Stimulated activated CD8-positive, alpha-beta memory T cell treated with anti-CD3 and anti-CD28 coated beads, Interleukin-2, amount 100 ng/mL, for 48 hours (primary cell): ENCODE measurements around the gene TACSTD2.
"Not testable (repeated sequence)": the region's sequence is repeated elsewhere in the genome, so short reads cannot be mapped to it uniquely, and the experiment has no call there.

Experiments
- DNase-seq, 2 donors: peaks; one replicate each; pipeline ENCODE4 v3.0.0-alpha.2; 2020; ENCODE audit warnings: low read depth in 2 of 2

The TACSTD2 gene, protein sequence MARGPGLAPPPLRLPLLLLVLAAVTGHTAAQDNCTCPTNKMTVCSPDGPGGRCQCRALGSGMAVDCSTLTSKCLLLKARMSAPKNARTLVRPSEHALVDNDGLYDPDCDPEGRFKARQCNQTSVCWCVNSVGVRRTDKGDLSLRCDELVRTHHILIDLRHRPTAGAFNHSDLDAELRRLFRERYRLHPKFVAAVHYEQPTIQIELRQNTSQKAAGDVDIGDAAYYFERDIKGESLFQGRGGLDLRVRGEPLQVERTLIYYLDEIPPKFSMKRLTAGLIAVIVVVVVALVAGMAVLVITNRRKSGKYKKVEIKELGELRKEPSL

DNA sequence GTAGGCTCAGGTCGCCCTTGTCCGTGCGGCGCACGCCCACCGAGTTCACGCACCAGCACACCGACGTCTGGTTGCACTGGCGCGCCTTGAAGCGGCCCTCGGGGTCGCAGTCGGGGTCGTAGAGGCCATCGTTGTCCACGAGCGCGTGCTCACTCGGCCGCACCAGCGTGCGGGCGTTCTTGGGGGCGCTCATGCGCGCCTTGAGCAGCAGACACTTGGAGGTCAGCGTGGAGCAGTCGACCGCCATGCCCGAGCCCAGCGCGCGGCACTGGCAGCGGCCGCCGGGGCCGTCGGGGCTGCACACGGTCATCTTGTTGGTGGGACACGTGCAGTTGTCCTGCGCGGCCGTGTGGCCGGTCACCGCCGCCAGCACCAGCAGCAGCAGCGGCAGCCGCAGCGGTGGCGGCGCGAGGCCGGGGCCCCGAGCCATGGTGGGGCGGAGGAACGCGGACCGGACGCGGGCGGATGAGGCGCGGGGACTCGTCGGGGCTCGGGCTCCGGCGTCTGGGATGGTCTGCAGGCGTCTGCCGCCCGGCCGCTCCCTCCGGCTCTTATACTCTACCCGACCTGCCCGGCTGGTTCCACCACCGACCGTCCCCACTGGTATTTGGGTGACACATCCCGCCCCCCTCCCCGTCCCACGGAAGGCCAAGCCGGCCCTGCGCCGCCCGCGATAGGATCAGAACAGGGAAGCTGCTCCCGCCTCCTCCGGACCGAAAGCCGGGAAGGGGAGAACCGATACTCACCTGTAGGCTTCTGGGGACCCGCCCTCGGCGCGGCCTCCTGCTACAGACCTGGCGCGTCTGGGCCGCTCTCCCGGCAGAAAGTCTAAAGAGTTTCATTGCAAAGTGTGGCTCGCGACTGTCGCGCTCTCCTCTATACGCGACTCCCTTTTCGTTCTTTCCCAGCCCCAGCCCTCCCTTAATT, at the start of gene TACSTD2:
Gene TACSTD2 (minus strand): TSS at position 526 of the 927 bp plus-strand sequence. CDS start 96 bp downstream, at position 430.
- no peak for DNase-seq

DNA sequence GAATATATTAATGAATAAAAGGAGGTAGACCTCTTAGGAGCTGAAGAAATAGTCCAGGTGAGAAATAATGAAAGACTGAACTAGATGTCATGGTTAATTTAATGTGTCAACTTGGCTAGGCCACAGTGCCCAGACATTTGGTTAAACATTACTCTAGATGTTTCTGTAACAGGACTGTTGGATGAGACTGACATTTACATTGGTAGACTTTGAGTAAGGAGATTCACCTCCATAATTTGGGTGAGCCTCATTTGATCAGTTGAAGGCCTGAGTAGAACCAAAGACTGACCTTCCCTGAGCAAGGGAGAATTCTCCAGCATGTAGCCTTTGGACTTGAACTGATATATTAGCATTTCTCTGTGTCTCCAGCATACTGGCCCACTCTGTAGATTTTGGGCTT, 49.2 kb upstream of the TACSTD2 start:
- DNase-seq, result no peak

DNA sequence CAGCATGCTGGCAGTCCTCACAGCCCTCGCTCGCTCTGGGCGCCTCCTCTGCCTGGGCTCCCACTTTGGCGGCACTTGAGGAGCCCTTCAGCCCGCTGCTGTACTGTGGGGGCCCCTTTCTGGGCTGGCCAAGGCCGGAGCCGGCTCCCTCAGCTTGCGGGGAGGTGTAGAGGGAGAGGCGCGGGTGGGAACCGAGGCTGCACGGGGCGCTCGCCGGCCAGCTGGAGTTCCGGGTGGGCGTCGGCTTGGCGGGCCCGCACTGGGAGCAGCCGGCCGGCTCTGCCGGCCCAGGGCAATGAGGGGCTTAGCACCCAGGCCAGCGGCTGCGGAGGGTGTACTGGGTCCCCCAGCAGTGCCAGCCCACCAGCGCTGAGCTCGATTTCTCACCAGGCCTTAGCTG, 46.2 kb upstream of the TACSTD2 start:
- not testable (repeated sequence) for DNase-seq

DNA sequence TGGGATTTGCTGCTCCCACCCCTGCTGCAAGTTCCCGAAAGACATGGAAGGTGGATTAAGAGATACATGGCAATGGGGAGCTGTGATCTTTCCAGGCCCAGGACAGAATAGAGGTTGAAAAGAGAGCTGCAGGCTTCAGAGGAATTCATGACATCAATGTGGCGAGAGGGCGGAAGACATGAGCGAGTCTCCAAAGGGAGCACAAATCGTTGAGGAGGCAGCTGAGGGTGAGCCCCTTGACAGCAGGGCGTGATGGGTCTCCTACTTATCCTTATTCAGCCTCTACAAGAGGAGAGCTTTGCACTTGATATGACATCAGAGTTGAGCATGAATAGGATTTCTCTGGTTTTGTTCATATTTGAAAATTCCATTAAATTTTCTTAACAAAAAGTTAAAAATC, 45.5 kb upstream of the TACSTD2 start:
- DNase-seq, result no peak

DNA sequence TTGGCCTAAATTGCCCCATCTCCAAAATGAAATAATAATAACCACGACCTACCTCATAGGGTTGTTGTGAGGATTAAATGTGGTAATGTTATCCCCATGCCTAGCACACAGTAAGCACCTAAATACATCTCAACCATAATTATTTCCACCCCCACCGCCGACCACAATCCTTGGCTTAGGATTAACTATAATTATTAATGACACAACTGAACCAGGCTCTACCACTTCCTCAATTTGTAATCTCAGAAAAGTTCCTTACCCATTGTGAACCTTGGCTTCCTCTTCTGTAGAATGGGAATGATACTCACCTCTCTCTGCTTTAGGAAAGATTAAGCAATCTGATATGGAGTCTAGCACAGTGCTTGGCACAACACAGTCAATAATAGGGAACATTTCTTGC, 44.3 kb upstream of the TACSTD2 start:
- no peak for DNase-seq

DNA sequence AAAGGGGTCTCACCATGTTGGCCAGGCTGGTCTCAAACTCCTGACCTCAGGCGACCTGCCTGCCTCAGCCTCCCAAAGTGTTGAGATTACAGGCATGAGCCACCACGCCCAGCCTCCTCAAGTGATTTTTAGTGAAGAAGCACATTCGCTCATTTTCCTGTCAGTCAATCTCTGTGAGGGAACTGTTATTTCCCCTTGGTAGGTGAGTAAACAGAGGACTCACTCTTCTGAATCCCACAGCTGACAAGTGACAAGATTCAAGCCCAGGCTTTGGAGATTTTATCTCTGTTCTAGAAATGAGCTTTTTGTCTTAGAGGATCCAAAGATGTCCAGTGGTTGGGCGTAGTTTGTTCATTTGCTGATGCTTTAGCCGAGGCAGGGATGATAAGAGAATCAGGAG, 43.9 kb upstream of the TACSTD2 start:
- DNase-seq, result no peak

DNA sequence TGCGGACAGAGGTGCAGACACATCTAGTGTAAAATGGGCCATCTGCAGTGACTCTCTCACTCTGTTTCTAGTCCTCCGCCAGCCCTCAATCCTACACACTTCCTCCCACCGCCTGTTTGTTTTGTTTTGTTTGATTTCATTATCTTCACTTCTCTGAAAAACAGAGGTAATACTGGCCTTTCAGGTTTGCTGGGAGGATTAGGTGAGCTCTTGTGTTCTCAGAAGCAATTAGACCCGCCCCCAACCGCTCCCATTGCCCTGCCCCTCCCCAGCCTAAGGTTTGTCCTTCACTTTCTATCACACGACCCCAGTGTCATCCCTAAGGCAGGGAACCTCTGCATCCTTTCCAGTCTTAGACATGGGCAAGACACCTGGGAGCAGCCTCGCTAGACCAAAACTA, 43.2 kb upstream of the TACSTD2 start:
- no peak for DNase-seq

DNA sequence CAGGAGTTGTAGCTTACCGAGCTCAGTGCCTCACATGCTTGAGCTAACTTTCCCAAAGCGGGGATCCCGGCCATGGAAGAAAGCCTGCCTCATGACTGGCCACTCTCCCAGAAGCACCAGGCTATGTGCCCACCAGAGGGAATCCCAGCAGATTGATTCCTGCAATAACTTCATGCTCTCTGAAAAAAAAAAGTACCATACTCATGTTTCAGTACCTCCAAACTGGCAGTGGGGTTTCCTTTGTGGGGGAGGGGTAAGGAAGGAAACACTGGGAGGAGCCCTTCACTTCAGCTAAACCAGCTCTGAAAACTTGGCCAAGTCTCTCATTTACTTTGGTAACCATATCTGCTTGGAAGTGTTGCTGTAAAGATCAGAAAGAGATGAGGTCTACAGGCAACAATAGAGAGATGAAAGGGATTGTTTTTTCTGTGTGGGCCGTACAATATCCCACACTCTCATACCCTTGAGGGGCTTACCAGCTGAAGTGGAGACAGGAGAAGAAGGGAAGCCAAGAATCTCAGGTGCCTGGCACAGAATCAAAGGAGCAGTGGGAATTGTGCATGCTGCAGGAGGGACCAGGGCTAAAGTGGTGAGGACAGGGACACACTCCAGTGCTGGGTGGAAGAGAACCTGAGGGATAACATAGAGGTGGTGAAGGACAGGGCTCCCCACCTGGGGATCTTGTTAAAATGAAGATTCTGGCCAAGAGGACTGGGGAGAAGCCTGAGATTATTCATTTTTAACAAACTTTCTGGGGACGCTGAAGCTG, 42.4 kb upstream of the TACSTD2 start:
- DNase-seq, result no peak

DNA sequence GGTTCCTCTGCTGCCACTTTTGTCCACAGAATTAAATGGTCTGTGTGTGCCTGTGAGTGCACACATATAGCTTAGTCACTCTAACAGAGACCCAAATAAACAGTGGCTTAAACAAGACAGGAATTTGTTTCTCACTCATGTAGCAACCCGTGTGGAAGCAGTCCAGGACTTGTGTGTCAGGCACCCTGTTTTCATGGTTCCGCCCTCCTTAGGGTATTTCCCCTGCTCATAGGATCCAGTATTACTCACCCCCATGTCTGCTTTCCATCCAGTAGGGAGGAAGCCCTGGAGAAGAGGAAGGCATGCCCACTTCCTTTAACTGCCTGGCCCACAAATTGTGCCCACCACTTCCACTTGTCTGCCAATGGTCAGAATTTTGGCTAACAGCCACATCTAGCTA, 41.3 kb upstream of the TACSTD2 start:
- no peak for DNase-seq

DNA sequence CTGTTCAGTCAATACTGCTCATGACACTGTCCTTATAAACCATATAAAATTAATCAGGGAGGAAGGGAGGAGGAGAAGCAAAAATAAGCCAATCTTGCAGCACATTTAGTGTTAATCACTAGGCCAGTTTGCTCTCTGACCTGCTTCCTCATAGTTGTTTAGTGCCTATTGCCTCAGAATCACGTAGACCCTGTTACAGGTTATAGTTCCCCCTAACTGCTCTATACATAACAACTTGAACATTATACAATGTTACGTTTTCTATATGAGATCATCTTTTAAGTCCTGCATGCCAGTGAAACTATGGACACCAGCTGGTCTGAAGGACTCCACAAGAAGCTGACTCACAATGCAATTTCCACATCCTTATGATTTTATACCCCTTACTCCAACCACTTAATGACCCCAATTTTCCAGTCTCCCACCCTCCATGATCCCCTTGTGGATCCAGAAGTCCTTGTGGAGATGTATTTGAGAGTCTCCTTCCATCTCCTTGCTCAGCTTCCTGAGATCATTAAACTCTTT, 34.9 kb upstream of the TACSTD2 start:
- DNase-seq, result no peak

DNA sequence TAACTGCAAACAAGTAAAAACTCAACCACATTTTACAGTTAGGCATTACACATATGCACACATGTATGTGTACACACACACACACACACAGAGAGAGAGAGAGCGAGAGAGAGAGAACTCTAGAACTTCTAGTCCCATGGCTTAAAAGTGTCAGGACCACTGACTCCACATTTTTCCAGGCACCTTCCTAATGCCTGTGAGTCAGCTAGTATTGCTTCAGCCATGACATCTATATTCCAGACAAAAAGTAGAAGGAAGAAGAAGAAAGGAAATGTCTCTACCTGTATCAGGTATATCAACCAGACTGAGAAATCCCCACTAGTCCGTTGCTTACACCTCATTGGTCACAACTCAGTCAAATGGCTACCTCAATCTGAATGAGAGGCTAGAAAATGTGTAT, 31.9 kb upstream of the TACSTD2 start:
- no peak for DNase-seq

DNA sequence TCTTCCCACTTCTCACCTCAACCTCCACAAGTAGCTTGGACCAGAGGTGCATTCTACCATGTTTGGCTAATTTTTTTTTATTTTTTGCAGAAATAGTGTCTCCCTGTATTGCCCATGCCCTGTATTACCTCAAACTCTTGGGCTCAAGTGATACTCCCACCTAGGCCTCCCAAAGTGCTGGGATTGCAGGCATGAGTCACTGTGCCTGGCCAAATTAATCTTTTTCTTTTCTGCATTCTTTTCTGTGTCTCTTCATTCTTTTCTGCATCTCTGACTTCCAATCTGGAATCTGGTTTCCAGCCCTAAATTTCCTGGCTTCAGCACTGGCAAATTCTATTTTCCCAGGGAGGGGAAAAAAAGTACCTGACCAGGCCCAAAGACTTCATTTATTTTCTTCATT, 31.2 kb upstream of the TACSTD2 start:
- no peak for DNase-seq

DNA sequence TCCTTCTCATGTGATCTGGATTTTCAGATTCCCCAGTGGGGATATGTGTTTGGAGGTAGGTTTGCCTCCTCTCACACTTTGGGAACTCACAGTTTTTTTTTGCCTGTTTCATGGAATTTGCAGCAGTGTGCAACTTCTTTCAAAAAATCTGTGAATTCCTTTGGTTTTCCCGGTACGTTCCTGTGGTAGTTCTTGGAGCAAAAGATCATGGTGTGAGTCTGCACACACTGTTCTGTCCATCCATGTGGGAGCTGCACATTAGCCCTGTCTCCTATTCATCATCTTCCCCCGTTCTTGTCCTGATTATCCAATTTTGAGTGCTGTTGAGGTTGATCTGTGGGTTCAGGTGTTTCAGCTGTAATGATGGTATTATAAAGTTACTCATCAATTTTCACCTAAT, 30.3 kb upstream of the TACSTD2 start:
- DNase-seq, result no peak

DNA sequence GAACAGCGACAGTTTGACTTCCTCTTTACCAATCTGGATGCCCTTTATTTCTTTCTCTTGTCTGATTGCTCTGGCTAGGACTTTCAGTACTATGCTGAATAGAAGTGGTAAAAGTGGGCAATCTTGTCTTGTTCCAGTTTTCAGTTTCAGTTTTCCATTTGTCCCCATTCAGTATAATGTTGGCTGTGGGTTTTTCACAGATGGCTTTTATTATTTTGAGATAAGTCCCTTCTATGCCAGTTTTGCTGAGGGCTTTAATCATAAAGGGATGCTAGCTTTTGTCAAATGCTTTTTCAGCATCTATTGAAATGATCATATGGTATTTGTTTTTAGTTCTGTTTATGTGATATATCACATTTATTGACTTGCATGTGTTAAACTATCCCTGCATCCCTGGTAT, 24.9 kb upstream of the TACSTD2 start:
- not testable (repeated sequence) for DNase-seq

DNA sequence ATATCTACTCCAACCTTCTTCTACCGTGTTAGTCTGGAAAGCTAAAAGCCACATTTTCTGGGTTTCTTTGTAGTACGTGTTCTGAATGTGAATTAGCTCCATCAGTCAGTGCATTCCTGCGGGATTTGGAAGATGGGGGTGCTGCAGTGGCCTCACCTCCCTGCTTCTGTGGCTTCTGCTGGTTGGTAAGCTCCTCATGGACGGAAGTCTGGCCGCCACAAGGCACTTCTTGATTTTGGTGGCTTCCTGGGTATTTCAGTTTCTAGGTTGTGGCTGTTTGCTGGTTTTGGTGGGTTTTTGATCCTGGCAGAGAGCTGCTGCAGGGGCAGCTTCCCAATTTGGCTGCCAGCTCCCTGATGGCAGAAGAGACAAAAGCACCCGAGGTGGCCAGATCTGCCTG, 20.9 kb upstream of the TACSTD2 start:
- DNase-seq, result no peak

DNA sequence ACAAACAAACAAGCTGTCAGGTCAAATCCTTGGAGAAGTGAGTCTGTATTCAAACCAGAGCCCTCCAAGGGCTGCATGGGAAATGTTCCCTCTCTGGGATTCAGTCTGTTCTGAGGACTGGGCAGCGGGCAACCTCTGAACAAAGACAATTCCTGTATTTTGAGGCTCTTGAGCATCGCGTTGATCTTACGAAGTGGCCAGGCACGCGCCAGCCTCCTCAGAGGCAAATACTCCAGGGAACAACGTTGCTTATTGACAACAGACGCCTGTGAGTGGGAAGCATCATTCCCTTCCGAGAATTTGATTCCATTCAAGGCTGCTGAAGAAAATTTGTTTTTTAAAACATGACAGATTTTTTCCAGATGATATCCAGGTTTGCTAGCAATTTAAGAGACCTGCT, 20.0 kb upstream of the TACSTD2 start:
- DNase-seq, result no peak

DNA sequence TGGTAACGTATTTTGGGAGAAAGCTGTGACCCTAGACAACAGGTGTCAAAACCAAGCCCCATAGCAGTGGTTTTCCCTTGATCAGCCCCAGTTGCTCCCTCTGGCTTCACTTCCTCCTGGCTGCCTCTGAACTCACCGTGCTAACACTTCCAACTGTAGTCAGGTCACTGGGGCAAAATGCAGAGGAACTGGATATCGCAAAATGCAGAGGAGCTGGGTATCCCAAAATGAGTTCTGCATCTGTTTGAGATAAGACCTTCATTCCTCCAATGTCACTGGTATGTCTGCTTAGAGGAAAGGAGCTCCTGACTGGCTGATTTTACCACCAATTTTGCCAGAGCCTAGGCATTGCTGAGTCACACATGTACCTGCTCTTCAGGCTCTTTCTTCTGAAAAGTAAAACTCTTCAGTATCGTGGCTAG, 19.6 kb upstream of the TACSTD2 start:
- DNase-seq, result no peak

DNA sequence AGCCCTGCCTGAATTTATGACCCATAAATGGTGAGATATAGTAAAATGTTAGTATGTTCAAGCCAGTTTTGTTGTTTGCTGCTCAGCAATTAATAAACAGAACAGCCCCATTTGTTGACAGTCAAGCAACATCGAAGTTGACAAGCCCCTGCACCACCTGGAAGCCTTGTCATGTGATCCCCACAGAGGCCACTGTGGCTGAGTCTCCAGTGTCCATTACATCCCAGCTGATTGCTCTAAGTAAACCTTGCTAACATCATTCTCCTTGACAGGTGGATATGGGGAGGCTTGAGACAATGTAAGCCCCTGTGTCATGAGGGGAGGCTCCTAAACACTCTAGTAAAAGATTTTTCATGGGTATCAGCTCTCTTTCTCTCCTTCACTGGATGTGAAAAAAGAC, 17.5 kb upstream of the TACSTD2 start:
- no peak for DNase-seq

DNA sequence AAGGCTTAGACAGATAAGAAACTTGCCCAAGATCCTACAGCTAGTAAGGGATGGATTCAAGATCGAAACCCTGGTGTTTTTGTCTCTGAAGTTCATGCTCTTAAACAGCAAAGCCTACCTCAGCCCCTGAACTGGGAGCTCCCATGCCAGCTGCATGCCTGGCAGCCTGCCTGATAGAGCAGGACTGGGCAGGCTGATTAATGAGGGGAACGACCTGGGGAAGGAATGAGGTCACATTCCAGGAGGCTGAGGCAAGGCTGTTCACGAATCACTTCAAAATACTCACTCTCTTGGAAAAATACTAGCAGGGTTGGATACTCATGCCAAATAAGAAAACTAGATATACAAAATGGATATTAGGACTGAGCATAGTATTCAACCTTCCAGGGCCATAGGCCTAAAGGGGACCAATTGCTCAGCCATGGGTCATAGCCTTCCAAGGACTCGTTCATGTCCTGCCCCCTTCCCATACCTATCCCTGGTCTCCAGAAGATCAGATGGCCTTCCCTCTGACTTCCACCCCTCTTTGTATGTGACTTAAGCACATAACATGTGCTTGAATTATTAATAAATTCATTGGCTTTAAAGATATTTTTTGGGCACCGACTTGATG, 15.6 kb upstream of the TACSTD2 start:
- no peak for DNase-seq

DNA sequence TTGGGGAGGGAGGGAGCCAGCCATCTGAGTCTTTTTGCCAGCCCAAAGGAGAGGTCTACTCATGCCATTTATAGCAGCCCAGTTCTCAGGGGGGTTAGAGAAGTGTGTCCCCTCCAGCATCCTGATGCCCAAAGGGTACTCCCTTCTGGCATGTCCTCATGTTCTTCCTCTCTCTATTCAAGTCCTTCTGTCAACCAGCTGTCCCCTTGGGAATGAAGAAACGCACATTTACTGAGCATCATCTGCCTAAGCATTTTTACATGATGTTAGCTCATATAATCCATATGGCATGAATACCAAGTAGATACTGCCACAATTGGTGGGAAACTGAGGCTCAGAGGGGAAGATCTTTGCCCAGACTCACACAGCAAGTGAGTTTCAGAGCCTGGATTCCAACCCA, 14.8 kb upstream of the TACSTD2 start:
- no peak for DNase-seq

DNA sequence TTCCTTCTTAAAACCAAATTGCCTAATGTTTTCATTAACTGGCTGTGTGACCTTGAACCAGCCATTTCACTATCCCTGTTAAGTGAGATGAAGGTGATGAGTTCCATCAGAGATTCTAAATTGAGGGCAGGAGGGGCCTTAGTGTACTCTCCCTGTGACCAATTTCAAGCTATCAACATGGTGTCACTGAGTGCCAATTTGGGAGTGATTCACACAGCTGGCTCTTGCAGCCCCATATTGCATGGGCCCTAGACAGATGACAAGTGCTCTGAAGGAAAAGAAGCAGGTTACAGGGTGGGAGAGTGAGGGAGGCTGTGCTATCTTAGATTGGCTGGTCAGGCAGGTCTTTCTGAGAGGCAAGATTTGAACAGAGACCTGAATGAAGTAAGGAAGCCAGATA, 13.0 kb upstream of the TACSTD2 start:
- DNase-seq, result no peak

DNA sequence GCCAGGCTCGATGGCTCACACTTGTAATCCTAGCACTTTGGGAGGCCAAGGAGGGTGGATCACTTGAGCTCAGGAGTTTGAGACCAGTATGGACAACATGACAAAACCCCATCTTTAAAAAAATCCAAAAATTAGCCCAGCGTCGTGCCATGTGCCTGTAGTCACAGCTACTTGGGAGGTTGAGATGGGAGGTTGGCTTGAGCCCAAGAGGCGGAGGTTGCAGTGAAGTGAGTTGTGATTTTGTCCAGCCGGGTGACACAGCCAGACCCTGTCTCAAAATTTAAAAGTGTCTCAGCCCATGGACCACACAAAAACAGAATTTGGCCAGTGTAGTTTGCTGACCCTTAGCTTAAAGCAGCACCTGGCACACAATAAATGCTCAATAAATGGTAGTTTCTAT, 11.3 kb upstream of the TACSTD2 start:
- no peak for DNase-seq
